ENCODE results near the gene NCAM1. TPM values are rescaled to one million over a fixed set of nuclear protein-coding genes. Genes with fewer than 3 reads are reported as not detected.

The NCAM1 gene
- total RNA-seq, 4 donors from 2014 or later, result 7.2 to 18.6 (median 14.4) TPM

- intact Hi-C loops (cut with DNase I; ENCODE audit: low total_unique reads), result loop anchor here (5.0 to 10.0 kb wide), 2 partner anchors 227 to 429 kb away; no protein-coding TSS in a partner anchor
- in situ Hi-C loops (cut with MboI; ENCODE audit: low pct_ligation_motif_present in 1 of 4, low pct_unique_long_range_greater_than_20kb in 1 of 4, low sequenced_read_pairs in 3 of 4), result loop anchor here (5.0 to 25.0 kb wide), 4 partner anchors 227 to 489 kb away; no protein-coding TSS in a partner anchor
- WGBS, 2 donors (ENCODE audit: low coverage in 1 of 2), result 52 to 67% methylated on average over 3 to 12 of the region's 12 CpGs
Measured at GRCh38 chr11:113305440-113306336, 344.5 kb downstream of the NCAM1 start.

GRCh38 chr11:113308601-113309000 lies 347.4 kb downstream of the NCAM1 start:
- no peak overlapping the region for H3K27ac ChIP-seq
- WGBS, 2 donors (ENCODE audit: low coverage in 1 of 2), result 71 to 84% methylated on average over 2 of the region's 2 CpGs
- no peaks in the 10 kb centered on the region for H3K27me3 ChIP-seq
- H3K4me1 ChIP-seq, result peaks cover 0 to under 1% (median 0%) of the 10 kb centered on the region in 4 donors
- no peaks in the 10 kb centered on the region for H3K9me3 ChIP-seq
- no peaks in the 10 kb centered on the region for H3K36me3 ChIP-seq
- in situ Hi-C loops (cut with MboI; ENCODE audit: low pct_ligation_motif_present in 1 of 4, low pct_unique_long_range_greater_than_20kb in 1 of 4, low sequenced_read_pairs in 3 of 4) (loop anchor here (5.0 to 25.0 kb wide), 4 partner anchors 224 to 486 kb away; no protein-coding TSS in a partner anchor), intact Hi-C loops (cut with DNase I; ENCODE audit: low total_unique reads) (loop anchor here (5.0 to 10.0 kb wide), 2 partner anchors 224 to 426 kb away; no protein-coding TSS in a partner anchor)
- DNase-seq, result no peak
- no peak overlapping the region for H3K4me3 ChIP-seq
- TF ChIP-seq CTCF (IDR thresholded peaks at IDR 0.05), result no peak
- TF ChIP-seq POLR2AphosphoS5 (IDR thresholded peaks at IDR 0.05), result no peak
- no peak for TF ChIP-seq EP300 (IDR thresholded peaks at IDR 0.05; ENCODE audit: low read depth)
- no peak for TF ChIP-seq POLR2A (IDR thresholded peaks at IDR 0.05)

More at GRCh38 chr11:113305440-113306336, 344.5 kb downstream of the NCAM1 start:
- DNase-seq, result peak; percentile 77
- Histone ChIP-seq H3K27ac (no peak overlapping the region), H3K4me1 (no peaks in the 10 kb centered on the region), H3K36me3 (no peaks in the 10 kb centered on the region), H3K9me3 (no peaks in the 10 kb centered on the region), H3K4me3 (no peak overlapping the region), H3K27me3 (no peaks in the 10 kb centered on the region)
- TF ChIP-seq POLR2A (IDR thresholded peaks at IDR 0.05) (no peak), POLR2AphosphoS5 (IDR thresholded peaks at IDR 0.05) (no peak), EP300 (IDR thresholded peaks at IDR 0.05; ENCODE audit: low read depth) (no peak), CTCF (IDR thresholded peaks at IDR 0.05) (peak; percentile 80 to 88 (median 88))

GRCh38 chr11:113311536-113311935 lies 350.3 kb downstream of the NCAM1 start:
- Histone ChIP-seq H3K27me3 (no peaks in the 10 kb centered on the region), H3K9me3 (no peaks in the 10 kb centered on the region), H3K27ac (no peak overlapping the region), H3K4me3 (no peak overlapping the region), H3K4me1 (peaks cover 0 to 16% (median 6%) of the 10 kb centered on the region in 4 donors), H3K36me3 (no peaks in the 10 kb centered on the region)
- TF ChIP-seq CTCF (IDR thresholded peaks at IDR 0.05) (no peak), POLR2A (IDR thresholded peaks at IDR 0.05) (no peak), EP300 (IDR thresholded peaks at IDR 0.05; ENCODE audit: low read depth) (no peak), POLR2AphosphoS5 (IDR thresholded peaks at IDR 0.05) (no peak)
- no peak for DNase-seq
- 89 to 100% methylated on average over 1 of the region's 1 CpG for WGBS, 2 donors (ENCODE audit: low coverage in 1 of 2)
- in situ Hi-C loops (cut with MboI; ENCODE audit: low pct_ligation_motif_present in 1 of 4, low pct_unique_long_range_greater_than_20kb in 1 of 4, low sequenced_read_pairs in 3 of 4) (loop anchor here in 3 of 4 donors (5.0 to 25.0 kb wide), 4 partner anchors 221 to 426 kb away; no protein-coding TSS in a partner anchor), intact Hi-C loops (cut with DNase I; ENCODE audit: low total_unique reads) (no loop called here)

- peak overlapping the region; percentile 86 to 94 (median 92) for H3K27ac ChIP-seq
- TF ChIP-seq CTCF (IDR thresholded peaks at IDR 0.05) (no peak), EP300 (IDR thresholded peaks at IDR 0.05; ENCODE audit: low read depth) (no peak), POLR2A (IDR thresholded peaks at IDR 0.05) (no peak), POLR2AphosphoS5 (IDR thresholded peaks at IDR 0.05) (no peak)
- in situ Hi-C loops (cut with MboI; ENCODE audit: low pct_ligation_motif_present in 1 of 4, low pct_unique_long_range_greater_than_20kb in 1 of 4, low sequenced_read_pairs in 3 of 4) (loop anchor here in 3 of 4 donors (5.0 to 25.0 kb wide), 4 partner anchors 219 to 424 kb away; no protein-coding TSS in a partner anchor), intact Hi-C loops (cut with DNase I; ENCODE audit: low total_unique reads) (no loop called here)
- H3K36me3 ChIP-seq, result peaks cover 0 to 4% (median 0%) of the 10 kb centered on the region in 4 donors
- 57 to 81% methylated on average over 1 to 3 of the region's 3 CpGs for whole genome bisulfite sequencing, 2 donors (ENCODE audit: low coverage in 1 of 2)
- no peaks in the 10 kb centered on the region for H3K27me3 ChIP-seq
- no peak for DNase-seq
- no peaks in the 10 kb centered on the region for H3K9me3 ChIP-seq
- H3K4me1 ChIP-seq, result peaks cover 0 to 16% (median 6%) of the 10 kb centered on the region in 4 donors
- no peak overlapping the region for H3K4me3 ChIP-seq
Measured at GRCh38 chr11:113313601-113314000, 352.4 kb downstream of the NCAM1 start.

All from transverse colon (tissue), 4 donors.